Transverse colon (tissue), 4 donors: ENCODE measurements around the gene TNFSF10. TPM values are rescaled to one million over a fixed set of nuclear protein-coding genes. Genes with fewer than 3 reads are reported as not detected.
A peak's percentile ranks its signal among the peaks of the same experiment; 100 is the strongest.
"Not testable (repeated sequence)": the region's sequence is repeated elsewhere in the genome, so short reads cannot be mapped to it uniquely, and the experiment has no call there.

Source experiments
- DNase-seq: peaks from one replicate; pipeline ENCODE4 v3.0.0-alpha.2; 2019
- H3K27ac ChIP-seq, 4 donors: fragments of 200-600 bp; sonication (generic); 2 replicates each; pipeline ENCODE4 v1.5.1; 2016 to 2018; ENCODE audit warnings: inconsistent platforms in 4 of 4
- H3K27me3 ChIP-seq: fragments of 200-600 bp; sonication (generic); 2 replicates; pipeline ENCODE4 v1.5.1; 2017; ENCODE audit warnings: inconsistent platforms
- H3K36me3 ChIP-seq, 4 donors: fragments of 200-600 bp; sonication (generic); 2 replicates each; pipeline ENCODE4 v1.5.1; 2017 to 2019; ENCODE audit warnings: inconsistent platforms in 4 of 4
- H3K4me1 ChIP-seq, 4 donors: fragments of 200-600 bp; sonication (generic); 2 replicates each; pipeline ENCODE4 v1.5.1; 2017 to 2020; ENCODE audit warnings: inconsistent platforms in 4 of 4
- H3K4me3 ChIP-seq, 4 donors: fragments of 200-600 bp; sonication (generic); 1 replicate in 1 of 4; 2 replicates in 3 of 4; pipeline versions ENCODE4 v1.5.1 to v1.6.1; 2017 to 2019; ENCODE audit warnings: inconsistent platforms in 4 of 4
- H3K9me3 ChIP-seq, 2 donors: fragments of 200-600 bp; sonication (generic); 2 replicates each; pipeline ENCODE4 v1.5.1; 2017 to 2019; ENCODE audit warnings: inconsistent platforms in 2 of 2
- EP300 ChIP-seq: sonication (generic); formaldehyde crosslinking; IDR thresholded peaks from one replicate; pipeline ENCODE4 v1.6.1; 2017; ENCODE audit warnings: antibody characterized with exemption, low read depth
- POLR2A ChIP-seq: fragments of 450-650 bp; IDR thresholded peaks from one replicate; pipeline ENCODE4 v1.6.1; 2016; ENCODE audit warnings: antibody characterized with exemption, mild to moderate bottlenecking, moderate library complexity
- POLR2AphosphoS5 ChIP-seq, 3 donors: sonication (generic); formaldehyde crosslinking; IDR thresholded peaks; one replicate each; pipeline ENCODE4 v1.6.1; 2016; ENCODE audit warnings: antibody characterized with exemption in 3 of 3
- WGBS, 2 donors: methylation state at CpG; one replicate each; pipeline ENCODE4 v1.1.5; 2018; ENCODE audit warnings: low coverage in 1 of 2; 5-methylcytosine and 5-hydroxymethylcytosine counted together
- in situ Hi-C, 4 donors: fragments of 200-750 bp; cut with MboI; loops; one replicate each; pipeline versions ENCODE4 v1.15.0 to v1.15.1; 2017; ENCODE audit warnings: low sequenced_read_pairs in 3 of 4, low pct_ligation_motif_present in 1 of 4, low pct_unique_long_range_greater_than_20kb in 1 of 4
- intact Hi-C: fragments of 100-400 bp; cut with DNase I; formaldehyde crosslinking; loops from one replicate; pipeline ENCODE4 v1.15.1; 2023; ENCODE audit warnings: low total_unique reads
- total RNA-seq, 4 donors: library from RNA; depleted of rRNA; stranded (reverse); fragments of >200 nt; gene quantifications; one replicate each; pipeline ENCODE4 v1.1.0, GENCODE V29; 2016
- TF ChIP-seq, protein P1 (sequence below), 5 experiments: fragments of 200-600 bp in 3 of 5; fragments of 450-650 bp in 2 of 5; sonication (generic) in 3 of 5; IDR thresholded peaks; 1 replicate in 2 of 5; 2 replicates in 3 of 5; pipeline ENCODE4 v1.5.1; 2016 to 2017; ENCODE audit warnings: antibody characterized with exemption in 5 of 5, inconsistent platforms in 3 of 5, mild to moderate bottlenecking in 2 of 5, moderate library complexity in 1 of 5

Gene TNFSF10
- total RNA-seq, 4 donors from 2014 or later = 73.8 to 150 (median 125) TPM

- peak; percentile 67 for DNase-seq
- Histone ChIP-seq H3K9me3 (no peaks in the 10 kb centered on the region), H3K27me3 (no peaks in the 10 kb centered on the region), H3K4me1 (peaks cover 18 to 50% (median 36%) of the 10 kb centered on the region in 4 donors), H3K27ac (peak overlapping the region in 2 of 4 donors; percentile 15 to 82), H3K4me3 (no peak overlapping the region), H3K36me3 (peaks cover 0 to 47% (median 15%) of the 10 kb centered on the region in 4 donors)
- WGBS, 2 donors = 58 to 72% methylated on average over 4 to 7 of the region's 7 CpGs
- TF ChIP-seq POLR2A (no peak), EP300 (no peak), POLR2AphosphoS5 (IDR thresholded peaks at IDR 0.05) (no peak)
- TF ChIP-seq, protein P1, sequence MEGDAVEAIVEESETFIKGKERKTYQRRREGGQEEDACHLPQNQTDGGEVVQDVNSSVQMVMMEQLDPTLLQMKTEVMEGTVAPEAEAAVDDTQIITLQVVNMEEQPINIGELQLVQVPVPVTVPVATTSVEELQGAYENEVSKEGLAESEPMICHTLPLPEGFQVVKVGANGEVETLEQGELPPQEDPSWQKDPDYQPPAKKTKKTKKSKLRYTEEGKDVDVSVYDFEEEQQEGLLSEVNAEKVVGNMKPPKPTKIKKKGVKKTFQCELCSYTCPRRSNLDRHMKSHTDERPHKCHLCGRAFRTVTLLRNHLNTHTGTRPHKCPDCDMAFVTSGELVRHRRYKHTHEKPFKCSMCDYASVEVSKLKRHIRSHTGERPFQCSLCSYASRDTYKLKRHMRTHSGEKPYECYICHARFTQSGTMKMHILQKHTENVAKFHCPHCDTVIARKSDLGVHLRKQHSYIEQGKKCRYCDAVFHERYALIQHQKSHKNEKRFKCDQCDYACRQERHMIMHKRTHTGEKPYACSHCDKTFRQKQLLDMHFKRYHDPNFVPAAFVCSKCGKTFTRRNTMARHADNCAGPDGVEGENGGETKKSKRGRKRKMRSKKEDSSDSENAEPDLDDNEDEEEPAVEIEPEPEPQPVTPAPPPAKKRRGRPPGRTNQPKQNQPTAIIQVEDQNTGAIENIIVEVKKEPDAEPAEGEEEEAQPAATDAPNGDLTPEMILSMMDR (IDR thresholded peaks at IDR 0.05) = no peak
- in situ Hi-C loops = no loop called here
- intact Hi-C loops = no loop called here
Measured at GRCh38 chr3:172511783-172512762, 11.2 kb downstream of the TNFSF10 start.

GRCh38 chr3:172506094-172506493 is 17.1 kb downstream of the TNFSF10 start:
- H3K9me3 ChIP-seq = peaks cover 0 to 7% of the 10 kb centered on the region in 2 donors
- intact Hi-C loops (no loop called here), in situ Hi-C loops (no loop called here)
- TF ChIP-seq, protein P1 (IDR thresholded peaks at IDR 0.05) = no peak
- no peak for TF ChIP-seq EP300
- TF ChIP-seq POLR2A = no peak
- no peak for TF ChIP-seq POLR2AphosphoS5 (IDR thresholded peaks at IDR 0.05)
- no peak for DNase-seq
- H3K4me3 ChIP-seq = no peak overlapping the region
- H3K27ac ChIP-seq = no peak overlapping the region
- no peaks in the 10 kb centered on the region for H3K4me1 ChIP-seq
- H3K27me3 ChIP-seq = no peaks in the 10 kb centered on the region
- peaks cover 0 to 46% (median 16%) of the 10 kb centered on the region in 4 donors for H3K36me3 ChIP-seq

GRCh38 chr3:172501540-172501939 is 21.7 kb downstream of the TNFSF10 start:
- H3K4me1 ChIP-seq = no peaks in the 10 kb centered on the region
- no peak overlapping the region for H3K4me3 ChIP-seq
- no peak for DNase-seq
- H3K27me3 ChIP-seq = no peaks in the 10 kb centered on the region
- H3K36me3 ChIP-seq = peaks cover 0 to 13% (median 4%) of the 10 kb centered on the region in 4 donors
- H3K27ac ChIP-seq = no peak overlapping the region
- in situ Hi-C loops = no loop called here
- peaks cover 0 to 7% of the 10 kb centered on the region in 2 donors for H3K9me3 ChIP-seq
- intact Hi-C loops = no loop called here
- no peak for TF ChIP-seq EP300
- TF ChIP-seq POLR2A = no peak
- TF ChIP-seq, protein P1 (IDR thresholded peaks at IDR 0.05) = no peak
- no peak for TF ChIP-seq POLR2AphosphoS5 (IDR thresholded peaks at IDR 0.05)

- H3K4me3 ChIP-seq, in situ Hi-C loops, intact Hi-C loops, H3K27me3 ChIP-seq, H3K36me3 ChIP-seq, H3K4me1 ChIP-seq, H3K9me3 ChIP-seq: not testable (repeated sequence)
- DNase-seq = peak; percentile 84
- peak overlapping the region in 1 of 4 donors; percentile 43 for H3K27ac ChIP-seq
- 21 to 28% methylated on average over 4 of the region's 4 CpGs for WGBS, 2 donors
- TF ChIP-seq, protein P1 (IDR thresholded peaks at IDR 0.05) = peak; percentile 75 to 88 (median 79)
Measured at GRCh38 chr3:172490198-172490669, 33.0 kb downstream of the TNFSF10 start.
